Ovary (tissue), 3 donors: Measurements from ENCODE around the gene PARK7.

ENCODE experiments used
- EP300 ChIP-seq: sonication (generic); formaldehyde crosslinking; IDR thresholded peaks from one replicate; pipeline ENCODE4 v1.6.1; 2017; ENCODE audit warnings: antibody characterized with exemption
- POLR2A ChIP-seq: fragments of 450-650 bp; IDR thresholded peaks from one replicate; pipeline ENCODE4 v1.6.1; 2017; ENCODE audit warnings: antibody characterized with exemption, mild to moderate bottlenecking, moderate library complexity
- TF ChIP-seq, protein P1 (sequence below), 3 donors: fragments of 450-650 bp in 2 of 3; fragments of 200-600 bp in 1 of 3; IDR thresholded peaks; one replicate each; pipeline versions ENCODE4 v1.5.1 to v1.8.0; 2016 to 2022; ENCODE audit warnings: antibody characterized with exemption in 3 of 3, mild to moderate bottlenecking in 1 of 3
- donor health status: DM: no; HTN: no; CAD: no.

DNA sequence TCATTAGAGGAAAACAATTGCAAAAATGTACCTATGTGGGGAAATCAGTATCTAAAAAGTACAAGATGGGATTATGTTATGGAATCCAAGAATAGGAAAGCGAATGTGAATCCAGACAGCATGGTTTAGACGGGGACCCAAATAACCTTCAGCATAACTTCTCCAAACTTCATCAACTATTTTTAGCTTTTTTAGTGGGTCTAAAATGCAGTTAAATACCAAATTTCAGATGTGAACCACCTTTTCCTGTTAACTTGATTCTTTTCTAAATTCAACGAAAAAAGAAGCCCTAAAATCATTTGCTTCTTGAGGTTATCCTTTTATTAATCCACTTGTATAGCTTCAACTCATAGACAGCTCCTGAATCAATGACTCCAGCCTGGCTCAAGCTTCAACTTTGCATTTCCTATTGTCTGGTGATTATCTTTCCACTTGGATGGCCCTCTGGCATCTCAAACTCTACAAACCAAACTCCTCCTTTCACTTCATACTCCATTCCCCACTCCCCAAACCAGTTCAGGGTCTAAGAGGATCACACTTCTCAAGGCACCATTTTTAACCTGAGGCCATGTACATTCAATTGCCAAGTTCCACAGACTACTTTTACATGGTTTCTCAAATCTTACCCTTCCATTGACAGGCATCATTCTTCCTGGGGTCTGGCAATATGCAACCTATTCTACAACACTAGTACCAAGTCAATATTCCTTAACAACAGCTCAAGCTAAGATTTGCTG lies 57.1 kb downstream of the PARK7 start:
- TF ChIP-seq, protein P1, sequence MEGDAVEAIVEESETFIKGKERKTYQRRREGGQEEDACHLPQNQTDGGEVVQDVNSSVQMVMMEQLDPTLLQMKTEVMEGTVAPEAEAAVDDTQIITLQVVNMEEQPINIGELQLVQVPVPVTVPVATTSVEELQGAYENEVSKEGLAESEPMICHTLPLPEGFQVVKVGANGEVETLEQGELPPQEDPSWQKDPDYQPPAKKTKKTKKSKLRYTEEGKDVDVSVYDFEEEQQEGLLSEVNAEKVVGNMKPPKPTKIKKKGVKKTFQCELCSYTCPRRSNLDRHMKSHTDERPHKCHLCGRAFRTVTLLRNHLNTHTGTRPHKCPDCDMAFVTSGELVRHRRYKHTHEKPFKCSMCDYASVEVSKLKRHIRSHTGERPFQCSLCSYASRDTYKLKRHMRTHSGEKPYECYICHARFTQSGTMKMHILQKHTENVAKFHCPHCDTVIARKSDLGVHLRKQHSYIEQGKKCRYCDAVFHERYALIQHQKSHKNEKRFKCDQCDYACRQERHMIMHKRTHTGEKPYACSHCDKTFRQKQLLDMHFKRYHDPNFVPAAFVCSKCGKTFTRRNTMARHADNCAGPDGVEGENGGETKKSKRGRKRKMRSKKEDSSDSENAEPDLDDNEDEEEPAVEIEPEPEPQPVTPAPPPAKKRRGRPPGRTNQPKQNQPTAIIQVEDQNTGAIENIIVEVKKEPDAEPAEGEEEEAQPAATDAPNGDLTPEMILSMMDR (IDR thresholded peaks at IDR 0.05) = no peak
- TF ChIP-seq EP300 (no peak), POLR2A (no peak)
